Body of pancreas (tissue), 4 donors: ENCODE results near the gene MSI2. TPM values are rescaled to one million over a fixed set of nuclear protein-coding genes. Genes with fewer than 3 reads are reported as not detected.

Experiments
- ATAC-seq: fragments of 150-250 bp; one replicate; pipeline ENCODE4 v1.9.1; 2016
- DNase-seq, 4 donors: peaks; one replicate each; pipeline ENCODE4 v3.0.0-alpha.2; 2019
- H3K27ac ChIP-seq, 4 donors: fragments of 200-600 bp; sonication (generic); 1 replicate in 3 of 4; 2 replicates in 1 of 4; pipeline versions ENCODE4 v1.5.1 to v1.6.1; 2016 to 2019; ENCODE audit warnings: mild to moderate bottlenecking in 1 of 4, mixed read lengths in 1 of 4, moderate library complexity in 1 of 4
- H3K27me3 ChIP-seq, 2 donors: fragments of 200-600 bp; sonication (generic); one replicate each; pipeline ENCODE4 v1.6.0; 2016; ENCODE audit warnings: mild to moderate bottlenecking in 1 of 2
- H3K36me3 ChIP-seq, 2 donors: fragments of 200-600 bp; sonication (generic); replicated peaks in 1 of 2; 2 replicates each; pipeline ENCODE4 v1.5.1; 2016; ENCODE audit warnings: low read depth in 2 of 2; ENCODE audit not compliant: insufficient read depth in 1 of 2
- H3K4me1 ChIP-seq: fragments of 200-600 bp; sonication (generic); one replicate; pipeline ENCODE4 v1.6.0; 2016
- H3K4me3 ChIP-seq, 2 donors: fragments of 200-600 bp; sonication (generic); 1 replicate in 1 of 2; 2 replicates in 1 of 2; pipeline ENCODE4 v1.5.1; 2016 to 2019
- H3K9me3 ChIP-seq, 3 donors: fragments of 200-600 bp; sonication (generic); 1 replicate in 2 of 3; 2 replicates in 1 of 3; pipeline ENCODE4 v1.5.1; 2016
- CTCF ChIP-seq, 7 experiments: fragments of 450-650 bp in 4 of 7; fragments of 200-600 bp in 3 of 7; sonication (generic) in 3 of 7; IDR thresholded peaks; one replicate each; pipeline ENCODE4 v1.5.1; 2016 to 2019; ENCODE audit warnings: antibody characterized with exemption in 7 of 7
- POLR2A ChIP-seq, 3 donors: fragments of 450-650 bp; IDR thresholded peaks; one replicate each; pipeline ENCODE4 v1.6.1; 2016; ENCODE audit warnings: antibody characterized with exemption in 3 of 3, mild to moderate bottlenecking in 2 of 3
- WGBS, 2 donors: methylation state at CpG; one replicate each; pipeline ENCODE4 v1.1.5; 2017; 5-methylcytosine and 5-hydroxymethylcytosine counted together
- intact Hi-C: fragments of 100-400 bp; cut with DNase I; formaldehyde crosslinking; loops from one replicate; pipeline ENCODE4 v1.15.1; 2023
- total RNA-seq, 2 donors: library from RNA; depleted of rRNA; stranded (reverse); fragments of >200 nt; gene quantifications; one replicate each; pipeline ENCODE4 v1.1.0, GENCODE V29; 2016

Gene MSI2
- total RNA-seq, 2 donors from 2014 or later: 21.1 to 28.5 TPM

GRCh38 chr17:57724729-57725125 is 468.4 kb downstream of the MSI2 start:
- Histone ChIP-seq H3K27me3 (no peaks in the 10 kb centered on the region), H3K27ac (no peak overlapping the region), H3K4me3 (no peak overlapping the region), H3K4me1 (no peaks in the 10 kb centered on the region), H3K36me3 (no peaks in the 10 kb centered on the region), H3K9me3 (no peaks in the 10 kb centered on the region)
- DNase-seq (no peak), ATAC-seq (no peak)
- intact Hi-C loops: no loop called here
- 83 to 86% methylated on average over 4 to 5 of the region's 5 CpGs for WGBS, 2 donors
- TF ChIP-seq CTCF (IDR thresholded peaks at IDR 0.05): no peak

GRCh38 chr17:57726213-57726790 is 470.0 kb downstream of the MSI2 start:
- H3K27ac ChIP-seq: no peak overlapping the region
- no peaks in the 10 kb centered on the region for H3K9me3 ChIP-seq
- WGBS, 2 donors: 61 to 66% methylated on average over 9 of the region's 9 CpGs
- H3K4me3 ChIP-seq: no peak overlapping the region
- intact Hi-C loops: no loop called here
- no peaks in the 10 kb centered on the region for H3K4me1 ChIP-seq
- H3K27me3 ChIP-seq: no peaks in the 10 kb centered on the region
- no peak for TF ChIP-seq CTCF (IDR thresholded peaks at IDR 0.05)
- no peak for TF ChIP-seq POLR2A (IDR thresholded peaks at IDR 0.05)
- no peaks in the 10 kb centered on the region for H3K36me3 ChIP-seq
- DNase-seq: no peak
- ATAC-seq: no peak

- no peaks in the 10 kb centered on the region for H3K4me1 ChIP-seq
- H3K9me3 ChIP-seq: no peaks in the 10 kb centered on the region
- intact Hi-C loops: no loop called here
Measured at GRCh38 chr17:57726838-57727237, 470.5 kb downstream of the MSI2 start.

GRCh38 chr17:57727630-57728175 is 471.4 kb downstream of the MSI2 start:
- 62 to 76% methylated on average over 6 to 8 of the region's 8 CpGs for WGBS, 2 donors
- no peak for ATAC-seq
- intact Hi-C loops: no loop called here

More at GRCh38 chr17:57726838-57727237, 470.5 kb downstream of the MSI2 start:
- ATAC-seq (no peak), DNase-seq (no peak)
- no peak for TF ChIP-seq POLR2A (IDR thresholded peaks at IDR 0.05)
- no peak for TF ChIP-seq CTCF (IDR thresholded peaks at IDR 0.05)
- Histone ChIP-seq H3K36me3 (no peaks in the 10 kb centered on the region), H3K27ac (no peak overlapping the region), H3K4me3 (no peak overlapping the region), H3K27me3 (no peaks in the 10 kb centered on the region)
- 65 to 66% methylated on average over 3 to 5 of the region's 5 CpGs for WGBS, 2 donors

More at GRCh38 chr17:57727630-57728175, 471.4 kb downstream of the MSI2 start:
- Histone ChIP-seq H3K4me1 (no peaks in the 10 kb centered on the region), H3K4me3 (no peak overlapping the region), H3K27ac (no peak overlapping the region), H3K27me3 (no peaks in the 10 kb centered on the region), H3K36me3 (no peaks in the 10 kb centered on the region), H3K9me3 (no peaks in the 10 kb centered on the region)
- no peak for DNase-seq
- no peak for TF ChIP-seq POLR2A (IDR thresholded peaks at IDR 0.05)
- no peak for TF ChIP-seq CTCF (IDR thresholded peaks at IDR 0.05)
